Lung (tissue), 12 donors: ENCODE measurements around the gene CDRT4. TPM values are rescaled to one million over a fixed set of nuclear protein-coding genes. Genes with fewer than 3 reads are reported as not detected.

Experiments used
- ATAC-seq: fragments of 200-7000 bp; cut with Tn5 transposase; one replicate; pipeline ENCODE4 v1.9.1; 2020; ENCODE audit warnings: moderate number of reproducible peaks; ENCODE audit not compliant: insufficient read depth, low FRiP score
- DNase-seq, 3 donors: peaks; one replicate each; pipeline ENCODE4 v3.0.0-alpha.2; 2013 to 2017
- H3K27ac ChIP-seq, 2 donors: one replicate each; pipeline ENCODE4 v1.5.1; 2013; ENCODE audit warnings: mild to moderate bottlenecking in 2 of 2, moderate library complexity in 2 of 2, control low read depth in 1 of 2, inconsistent platforms in 1 of 2, low read depth in 1 of 2, low read length in 1 of 2
- H3K27me3 ChIP-seq, 3 donors: one replicate each; pipeline ENCODE4 v1.5.1; 2013; ENCODE audit warnings: low read length in 2 of 3; ENCODE audit not compliant: control insufficient read depth in 3 of 3, insufficient read depth in 3 of 3
- H3K36me3 ChIP-seq, 4 donors: one replicate each; pipeline ENCODE4 v1.5.1; 2013; ENCODE audit warnings: low read length in 4 of 4, mild to moderate bottlenecking in 1 of 4, moderate library complexity in 1 of 4; ENCODE audit not compliant: control insufficient read depth in 4 of 4, insufficient read depth in 4 of 4
- H3K4me1 ChIP-seq, 5 donors: one replicate each; pipeline ENCODE4 v1.5.1; 2013; ENCODE audit warnings: low read length in 5 of 5, mild to moderate bottlenecking in 2 of 5, moderate library complexity in 1 of 5; ENCODE audit not compliant: control insufficient read depth in 5 of 5, insufficient read depth in 5 of 5
- H3K4me3 ChIP-seq: one replicate; pipeline ENCODE4 v1.5.1; 2013; ENCODE audit warnings: mild to moderate bottlenecking, control low read depth, moderate library complexity
- H3K9ac ChIP-seq, 2 donors: one replicate each; pipeline ENCODE4 v1.5.1; 2013; ENCODE audit warnings: low read length in 2 of 2, control low read depth in 1 of 2; ENCODE audit not compliant: insufficient read depth in 1 of 2
- H3K9me3 ChIP-seq, 4 donors: one replicate each; pipeline ENCODE4 v1.5.1; 2013; ENCODE audit warnings: low read length in 3 of 4, mild to moderate bottlenecking in 1 of 4, moderate library complexity in 1 of 4; ENCODE audit not compliant: control insufficient read depth in 4 of 4, insufficient read depth in 3 of 4
- WGBS, 2 donors: extraction: QIAGEN DNeasy Blood & Tissue Kit; methylation state at CpG; one replicate each; pipeline ENCODE4 v1.1.7; 2013; 5-methylcytosine and 5-hydroxymethylcytosine counted together
- polyA plus RNA-seq, 2 donors: library from polyadenylated mRNA; stranded (reverse); fragments of 200-250 nt; gene quantifications; one replicate each; pipeline ENCODE4 v1.2.1, GENCODE V29; 2013
- total RNA-seq, 2 donors: library from RNA; depleted of rRNA in 1 of 2; stranded (reverse); fragments of >200 nt in 1 of 2; gene quantifications; one replicate each; pipeline ENCODE4 v1.2.1, GENCODE V29; 2014 to 2021
- TF ChIP-seq, protein P1 (sequence below): IDR thresholded peaks from 2 replicates; pipeline ENCODE4 v1.5.1; 2012; ENCODE audit warnings: mild to moderate bottlenecking; ENCODE audit errors: control extremely low read depth, extremely low read depth
- donor health status: control.
- donor health status: control.
- donor health status: Bipolar disorder and iron deficiency.
- donor health status: healthy.
- donor health status: DM: yes; HTN: yes; CAD: no.

CDRT4 gene
- total and polyA plus RNA-seq, 4 donors: 0.48 to 8.7 (median 8.6) TPM

GRCh38 chr17:15475631-15476354 lies 8.4 kb upstream of the CDRT4 start:
- WGBS, 2 donors: 78 to 88% methylated on average over 8 of the region's 8 CpGs

DNA sequence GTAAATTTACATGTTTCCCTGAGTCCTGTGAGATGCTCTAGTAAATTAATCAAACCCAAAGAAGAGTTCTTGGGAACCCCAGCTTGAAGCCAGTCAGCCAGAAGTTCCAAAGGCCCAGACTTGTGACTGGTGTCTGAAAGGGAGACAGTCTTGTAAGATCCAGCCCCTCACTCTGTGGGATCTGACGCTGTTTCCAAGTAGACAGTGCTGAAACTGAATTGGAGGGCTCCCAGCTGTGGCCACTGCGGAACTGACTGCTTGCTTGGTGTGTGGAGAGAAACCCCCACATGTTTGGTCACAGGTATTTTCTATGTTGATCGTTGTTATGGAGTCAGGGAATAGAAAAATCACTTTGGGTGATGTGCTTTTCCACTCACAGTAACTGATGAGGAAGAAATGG lies 5.5 kb upstream of the CDRT4 start:
- ATAC-seq (no peak), DNase-seq (peak; percentile 69 to 86 (median 77))
- H3K27me3 ChIP-seq: no peaks in the 10 kb centered on the region
- no peaks in the 10 kb centered on the region for H3K9me3 ChIP-seq
- H3K27ac ChIP-seq: no peak overlapping the region
- TF ChIP-seq, protein P1, sequence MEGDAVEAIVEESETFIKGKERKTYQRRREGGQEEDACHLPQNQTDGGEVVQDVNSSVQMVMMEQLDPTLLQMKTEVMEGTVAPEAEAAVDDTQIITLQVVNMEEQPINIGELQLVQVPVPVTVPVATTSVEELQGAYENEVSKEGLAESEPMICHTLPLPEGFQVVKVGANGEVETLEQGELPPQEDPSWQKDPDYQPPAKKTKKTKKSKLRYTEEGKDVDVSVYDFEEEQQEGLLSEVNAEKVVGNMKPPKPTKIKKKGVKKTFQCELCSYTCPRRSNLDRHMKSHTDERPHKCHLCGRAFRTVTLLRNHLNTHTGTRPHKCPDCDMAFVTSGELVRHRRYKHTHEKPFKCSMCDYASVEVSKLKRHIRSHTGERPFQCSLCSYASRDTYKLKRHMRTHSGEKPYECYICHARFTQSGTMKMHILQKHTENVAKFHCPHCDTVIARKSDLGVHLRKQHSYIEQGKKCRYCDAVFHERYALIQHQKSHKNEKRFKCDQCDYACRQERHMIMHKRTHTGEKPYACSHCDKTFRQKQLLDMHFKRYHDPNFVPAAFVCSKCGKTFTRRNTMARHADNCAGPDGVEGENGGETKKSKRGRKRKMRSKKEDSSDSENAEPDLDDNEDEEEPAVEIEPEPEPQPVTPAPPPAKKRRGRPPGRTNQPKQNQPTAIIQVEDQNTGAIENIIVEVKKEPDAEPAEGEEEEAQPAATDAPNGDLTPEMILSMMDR: no peak
- 64 to 91% methylated on average over 3 of the region's 3 CpGs for WGBS, 2 donors
- no peaks in the 10 kb centered on the region for H3K36me3 ChIP-seq
- H3K4me3 ChIP-seq: no peak overlapping the region
- H3K4me1 ChIP-seq: peaks cover 0 to 8% (median 0%) of the 10 kb centered on the region in 5 donors
- H3K9ac ChIP-seq: no peak overlapping the region

More at GRCh38 chr17:15475631-15476354, 8.4 kb upstream of the CDRT4 start:
- ATAC-seq (no peak), DNase-seq (peak in 2 of 3 donors; percentile 70 to 73)
- Histone ChIP-seq H3K27ac (peak overlapping the region in 1 of 2 donors; percentile 12), H3K4me1 (peaks cover 0 to 8% (median 3%) of the 10 kb centered on the region in 5 donors), H3K27me3 (no peaks in the 10 kb centered on the region), H3K36me3 (peaks cover 0 to 1% (median 0%) of the 10 kb centered on the region in 4 donors), H3K9me3 (no peaks in the 10 kb centered on the region), H3K4me3 (no peak overlapping the region), H3K9ac (no peak overlapping the region)
- TF ChIP-seq, protein P1: no peak

DNA sequence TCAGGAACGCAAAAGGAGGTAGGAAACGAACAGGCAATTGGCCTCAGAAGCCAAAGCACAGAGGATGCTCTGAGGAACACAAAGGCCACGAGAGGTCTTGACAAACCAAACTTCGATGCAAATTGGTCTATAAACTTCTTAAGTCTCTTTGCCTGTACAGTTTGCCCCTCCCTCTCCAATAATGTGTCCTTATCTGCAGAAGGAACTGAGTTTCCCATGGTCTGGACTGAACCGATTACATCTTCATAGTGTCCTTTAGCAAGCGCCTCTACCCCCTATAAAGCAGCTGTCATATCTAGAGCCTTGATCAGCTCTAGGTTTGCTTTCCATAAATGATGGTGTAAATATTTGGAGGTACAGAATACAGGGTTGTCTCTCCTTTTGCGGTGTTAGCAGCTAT lies 3.1 kb upstream of the CDRT4 start:
- no peaks in the 10 kb centered on the region for H3K27me3 ChIP-seq

More for the DNA sequence above, 3.1 kb upstream of the CDRT4 start:
- TF ChIP-seq, protein P1: no peak
- WGBS, 2 donors: 66 to 71% methylated on average over 7 of the region's 7 CpGs
- ATAC-seq (no peak), DNase-seq (no peak)
- Histone ChIP-seq H3K4me3 (no peak overlapping the region), H3K9ac (no peak overlapping the region), H3K4me1 (peaks cover 0 to 8% (median 0%) of the 10 kb centered on the region in 5 donors), H3K9me3 (no peaks in the 10 kb centered on the region), H3K27ac (no peak overlapping the region), H3K36me3 (no peaks in the 10 kb centered on the region)
